GM19238 (cell line): ENCODE measurements around the gene UQCC2.

Experiments
- DNase-seq: peaks from one replicate; pipeline ENCODE4 v3.0.0; 2011; ENCODE audit warnings: low spot score; ENCODE audit not compliant: insufficient read length

Gene UQCC2

GRCh38 chr6:33691456-33692077 is 19.9 kb downstream of the UQCC2 start:
- no peak for DNase-seq

- DNase-seq: no peak
These were observed 20.7 kb downstream of the UQCC2 start for GRCh38 chr6:33690766-33691165.

GRCh38 chr6:33689879-33690278 is 21.6 kb downstream of the UQCC2 start:
- no peak for DNase-seq

- no peak for DNase-seq
These were observed 22.4 kb downstream of the UQCC2 start for GRCh38 chr6:33689148-33689494.

GRCh38 chr6:33688451-33689147 is 22.9 kb downstream of the UQCC2 start:
- DNase-seq: no peak

- no peak for DNase-seq
These were observed 23.5 kb downstream of the UQCC2 start for GRCh38 chr6:33688006-33688405.

- no peak for DNase-seq
These were observed 24.2 kb downstream of the UQCC2 start for GRCh38 chr6:33686981-33687975.

GRCh38 chr6:33686225-33686924 is 25.1 kb downstream of the UQCC2 start:
- DNase-seq: no peak

- DNase-seq: no peak
These were observed 25.9 kb downstream of the UQCC2 start for GRCh38 chr6:33685411-33686224.

- no peak for DNase-seq
These were observed 26.5 kb downstream of the UQCC2 start for GRCh38 chr6:33684983-33685382.

- no peak for DNase-seq
These were observed 27.0 kb downstream of the UQCC2 start for GRCh38 chr6:33684428-33684896.

- no peak for DNase-seq
These were observed 27.7 kb downstream of the UQCC2 start for GRCh38 chr6:33683576-33684427.

GRCh38 chr6:33683051-33683571 is 28.4 kb downstream of the UQCC2 start:
- DNase-seq: no peak

GRCh38 chr6:33682341-33682740 is 29.2 kb downstream of the UQCC2 start:
- DNase-seq: no peak

- no peak for DNase-seq
These were observed 31.7 kb downstream of the UQCC2 start for GRCh38 chr6:33679761-33680160.

- DNase-seq: no peak
These were observed 32.5 kb downstream of the UQCC2 start for GRCh38 chr6:33678932-33679490.

GRCh38 chr6:33678233-33678931 is 33.1 kb downstream of the UQCC2 start:
- no peak for DNase-seq

GRCh38 chr6:33677689-33678088 is 33.8 kb downstream of the UQCC2 start:
- DNase-seq: no peak
